Liver (tissue), 3 donors: Measurements from ENCODE around the gene SMYD3.

Source experiments
- CTCF ChIP-seq: fragments of 150-350 bp; IDR thresholded peaks from 2 replicates; pipeline ENCODE4 v1.5.1; 2017; ENCODE audit warnings: improper control_type of control experiment, low read depth, low read length; ENCODE audit not compliant: missing input control
- EGR1 ChIP-seq, 2 donors: IDR thresholded peaks; 2 replicates each; pipeline ENCODE4 v1.6.1; 2016 to 2018; ENCODE audit warnings: antibody characterized with exemption in 2 of 2, low read depth in 2 of 2
- JUND ChIP-seq, 2 donors: IDR thresholded peaks; 2 replicates each; pipeline ENCODE4 v1.6.1; 2016; ENCODE audit warnings: antibody characterized with exemption in 2 of 2
- TAF1 ChIP-seq: conservative IDR thresholded peaks from 2 replicates; pipeline ENCODE4 v1.6.1; 2016; ENCODE audit warnings: antibody characterized with exemption, mild to moderate bottlenecking
- YY1 ChIP-seq: IDR thresholded peaks from 2 replicates; pipeline ENCODE4 v1.6.1; 2016; ENCODE audit warnings: antibody characterized with exemption, mild to moderate bottlenecking
- ZBTB33 ChIP-seq: IDR thresholded peaks from 2 replicates; pipeline ENCODE4 v1.6.1; 2016; ENCODE audit warnings: antibody characterized with exemption
- donor health status: healthy.
- donor health status: healthy.

GRCh38 chr1:246066573-246066972 lies 440.5 kb downstream of the SMYD3 start:
- TF ChIP-seq JUND (IDR thresholded peaks at IDR 0.05): no peak
- no peak for TF ChIP-seq CTCF
- no peak for TF ChIP-seq EGR1 (IDR thresholded peaks at IDR 0.05; ENCODE audit: low read depth in 2 of 2)
- TF ChIP-seq ZBTB33: no peak
- TF ChIP-seq YY1: no peak
- no peak for TF ChIP-seq TAF1
